Keratinocyte (primary cell): Measurements from ENCODE around the gene BMPR1B.

Source experiments
- CTCF ChIP-seq, 3 experiments: IDR thresholded peaks in 1 of 3; conservative IDR thresholded peaks in 1 of 3; optimal IDR thresholded peaks in 1 of 3; 2 replicates in 2 of 3; 3 replicates in 1 of 3; pipeline versions ENCODE3 to v1.5.1; 2011; ENCODE audit warnings: low read length in 3 of 3, mild to moderate bottlenecking in 3 of 3, moderate library complexity in 2 of 3, control low read depth in 1 of 3, inconsistent platforms in 1 of 3; ENCODE audit not compliant: insufficient read depth in 2 of 3; ENCODE audit errors: extremely low read depth in 1 of 3
- EZH2 ChIP-seq: IDR thresholded peaks from one replicate; pipeline ENCODE4 v1.6.1; 2012; ENCODE audit warnings: inconsistent platforms, mild to moderate bottlenecking, low read length, moderate library complexity

GRCh38 chr4:94802091-94802490 lies 44.3 kb downstream of the BMPR1B start:
- TF ChIP-seq CTCF (optimal IDR thresholded peaks at IDR 0.05 in 1 of 3, IDR thresholded peaks at IDR 0.05 in 1 of 3, conservative IDR thresholded peaks at IDR 0.05 in 1 of 3; ENCODE audit: extremely low read depth in 1 of 3, insufficient read depth in 2 of 3, low read length in 3 of 3) (no peak), EZH2 (no peak)
